Peyer's patch (tissue), 4 donors: Measurements from ENCODE around the gene CCDC197.

ENCODE experiments used
- POLR2A ChIP-seq, 2 donors: fragments of 450-650 bp; IDR thresholded peaks; one replicate each; pipeline ENCODE4 v1.5.1; 2017; ENCODE audit warnings: antibody characterized with exemption in 2 of 2, mild to moderate bottlenecking in 2 of 2, moderate library complexity in 2 of 2
- TF ChIP-seq, protein P1 (sequence below), 6 experiments: fragments of 450-650 bp in 4 of 6; fragments of 200-600 bp in 2 of 6; sonication (generic) in 1 of 6; IDR thresholded peaks; one replicate each; pipeline ENCODE4 v1.5.1; 2017 to 2019; ENCODE audit warnings: antibody characterized with exemption in 6 of 6, mild to moderate bottlenecking in 3 of 6, moderate library complexity in 1 of 6

DNA sequence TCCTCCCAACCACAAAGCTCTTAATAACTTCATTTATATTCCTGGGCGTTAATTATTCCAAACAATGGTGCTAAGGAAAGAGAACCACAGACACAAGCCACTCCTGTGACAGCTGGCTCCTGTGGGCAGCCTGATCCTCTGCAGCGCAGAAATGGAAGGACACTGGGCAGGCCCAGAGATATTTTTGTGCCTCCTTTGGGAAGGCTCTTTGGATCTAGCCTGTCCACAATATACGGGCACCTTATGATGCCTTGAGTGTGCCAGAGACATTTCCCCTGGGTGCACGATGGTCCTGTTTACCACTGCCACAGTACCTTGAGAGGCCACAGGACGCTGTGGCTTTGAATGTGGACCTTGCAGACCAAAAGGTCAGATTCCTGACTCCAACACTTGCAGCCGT, 22.8 kb upstream of the CCDC197 start:
- TF ChIP-seq, protein P1, sequence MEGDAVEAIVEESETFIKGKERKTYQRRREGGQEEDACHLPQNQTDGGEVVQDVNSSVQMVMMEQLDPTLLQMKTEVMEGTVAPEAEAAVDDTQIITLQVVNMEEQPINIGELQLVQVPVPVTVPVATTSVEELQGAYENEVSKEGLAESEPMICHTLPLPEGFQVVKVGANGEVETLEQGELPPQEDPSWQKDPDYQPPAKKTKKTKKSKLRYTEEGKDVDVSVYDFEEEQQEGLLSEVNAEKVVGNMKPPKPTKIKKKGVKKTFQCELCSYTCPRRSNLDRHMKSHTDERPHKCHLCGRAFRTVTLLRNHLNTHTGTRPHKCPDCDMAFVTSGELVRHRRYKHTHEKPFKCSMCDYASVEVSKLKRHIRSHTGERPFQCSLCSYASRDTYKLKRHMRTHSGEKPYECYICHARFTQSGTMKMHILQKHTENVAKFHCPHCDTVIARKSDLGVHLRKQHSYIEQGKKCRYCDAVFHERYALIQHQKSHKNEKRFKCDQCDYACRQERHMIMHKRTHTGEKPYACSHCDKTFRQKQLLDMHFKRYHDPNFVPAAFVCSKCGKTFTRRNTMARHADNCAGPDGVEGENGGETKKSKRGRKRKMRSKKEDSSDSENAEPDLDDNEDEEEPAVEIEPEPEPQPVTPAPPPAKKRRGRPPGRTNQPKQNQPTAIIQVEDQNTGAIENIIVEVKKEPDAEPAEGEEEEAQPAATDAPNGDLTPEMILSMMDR (IDR thresholded peaks at IDR 0.05): no peak
- no peak for TF ChIP-seq POLR2A (IDR thresholded peaks at IDR 0.05)
